ENCODE data around the gene KLHL20. TPM values are rescaled to one million over a fixed set of nuclear protein-coding genes. Genes with fewer than 3 reads are reported as not detected.
"Not testable (repeated sequence)": the region's sequence is repeated elsewhere in the genome, so short reads cannot be mapped to it uniquely, and the experiment has no call there.

Gene KLHL20
- total RNA-seq, 1 experiment from 2014 or later = 7.7 TPM

DNA sequence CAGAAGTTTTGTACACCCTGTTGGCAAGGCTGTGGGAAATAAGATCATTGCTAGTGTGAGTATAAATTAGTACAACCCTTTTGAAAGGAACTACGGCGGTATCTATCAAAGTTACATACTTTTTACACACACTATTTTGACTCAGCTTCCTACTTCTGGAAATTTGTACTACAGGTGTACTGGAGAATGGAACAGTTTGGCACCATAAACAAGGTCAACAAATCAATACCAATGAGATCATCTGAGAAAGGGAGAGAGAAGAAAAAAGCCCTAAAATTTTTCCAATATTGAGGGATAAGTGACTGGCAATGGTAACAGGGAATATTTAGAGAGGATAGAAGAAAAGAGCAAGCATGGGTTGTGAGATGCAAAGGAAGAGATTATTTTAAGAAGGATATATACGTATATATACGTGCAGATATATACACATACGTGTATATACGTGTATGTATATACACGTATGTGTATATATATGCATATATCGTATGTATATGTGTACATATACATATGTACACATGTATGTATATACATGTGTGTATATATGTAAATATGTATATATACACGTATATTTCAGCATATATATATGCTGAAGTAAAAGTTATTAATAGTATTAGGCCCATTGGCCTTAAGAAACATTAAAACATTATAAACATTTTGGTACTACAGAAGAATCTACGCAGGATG lies 27.6 kb downstream of the KLHL20 start:
- no peak for DNase-seq (ENCODE audit: low spot score)
- in situ Hi-C loops (cut with HindIII; ENCODE audit: low sequenced_read_pairs) = no loop called here

DNA sequence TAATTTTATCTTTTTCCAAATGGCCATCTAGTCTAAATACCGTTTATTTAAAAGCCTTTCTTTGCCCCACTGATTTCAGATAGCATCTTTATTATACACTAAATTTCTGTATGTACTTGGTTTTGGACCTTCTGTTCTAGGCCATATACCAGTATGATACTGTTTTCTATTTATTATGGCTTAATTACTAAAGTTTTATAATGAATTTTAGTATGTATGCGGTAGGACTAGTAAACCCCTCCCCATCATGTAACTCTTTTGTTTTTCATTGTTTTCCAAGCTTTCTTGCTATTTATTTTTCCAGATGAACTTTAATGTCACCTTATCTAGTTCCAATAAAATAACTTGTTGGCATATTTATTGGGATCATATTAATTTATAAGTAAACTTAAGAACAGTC lies 29.9 kb downstream of the KLHL20 start:
- in situ Hi-C loops (cut with HindIII; ENCODE audit: low sequenced_read_pairs) = no loop called here
- DNase-seq (ENCODE audit: low spot score) = no peak

DNA sequence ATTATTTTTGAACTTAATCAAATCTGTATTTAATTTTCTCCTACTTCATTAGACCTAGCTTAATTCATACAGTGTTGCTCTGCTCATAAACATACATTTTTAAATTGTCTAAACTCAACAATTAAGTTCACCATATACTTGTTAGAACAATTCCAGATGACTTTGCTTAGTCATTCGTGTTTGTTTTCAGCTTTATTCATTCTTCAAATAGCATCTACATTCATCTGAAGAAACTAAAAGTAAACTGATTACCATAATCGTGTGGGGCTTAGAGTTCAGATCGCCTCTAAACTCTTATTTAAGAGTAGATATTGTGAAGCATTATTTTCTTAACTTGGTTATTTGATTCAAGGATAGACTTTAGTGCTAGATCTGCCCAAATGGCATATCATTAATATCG lies 34.4 kb downstream of the KLHL20 start:
- no peak for DNase-seq (ENCODE audit: low spot score)
- in situ Hi-C loops (cut with HindIII; ENCODE audit: low sequenced_read_pairs) = no loop called here

DNA sequence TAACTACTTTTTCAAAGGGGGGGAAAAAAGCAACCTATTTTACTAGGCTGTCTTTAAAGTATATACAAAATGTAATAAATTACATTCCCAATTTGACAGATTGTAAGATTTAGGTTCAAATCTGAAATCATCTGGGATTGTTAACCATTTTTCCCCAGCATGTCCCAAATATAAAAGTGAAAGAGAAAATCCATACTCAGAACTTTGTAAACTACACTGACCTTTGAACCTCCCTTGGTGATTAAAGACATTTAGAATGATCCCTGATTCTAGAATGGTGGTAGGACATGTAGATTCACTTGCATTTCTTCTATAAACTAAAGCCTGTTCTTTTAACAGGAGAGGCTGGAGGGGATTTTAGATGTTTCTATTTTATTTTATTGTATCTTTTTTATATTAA lies 39.0 kb downstream of the KLHL20 start:
- DNase-seq (ENCODE audit: low spot score) = no peak
- in situ Hi-C loops (cut with HindIII; ENCODE audit: low sequenced_read_pairs) = no loop called here

DNA sequence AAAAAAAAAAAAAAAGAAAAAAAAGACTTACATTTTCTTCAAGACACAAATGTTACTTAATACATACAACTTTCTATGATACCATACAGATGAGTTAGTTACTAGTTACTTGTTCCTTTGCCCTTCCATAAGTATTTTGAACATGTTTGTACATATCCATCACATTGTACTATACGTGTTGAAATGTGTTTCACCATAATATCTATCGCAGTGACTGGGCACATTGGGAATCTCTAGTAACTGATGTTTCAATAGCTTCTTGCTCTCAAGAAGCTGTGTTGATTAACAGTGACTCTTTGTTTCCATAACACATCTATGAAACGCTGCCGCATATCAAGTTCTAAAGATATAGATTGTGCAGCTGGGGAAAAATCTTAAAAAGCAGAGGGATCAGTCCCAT lies 42.9 kb downstream of the KLHL20 start:
- no peak for DNase-seq (ENCODE audit: low spot score)
- in situ Hi-C loops (cut with HindIII; ENCODE audit: low sequenced_read_pairs) = no loop called here

DNA sequence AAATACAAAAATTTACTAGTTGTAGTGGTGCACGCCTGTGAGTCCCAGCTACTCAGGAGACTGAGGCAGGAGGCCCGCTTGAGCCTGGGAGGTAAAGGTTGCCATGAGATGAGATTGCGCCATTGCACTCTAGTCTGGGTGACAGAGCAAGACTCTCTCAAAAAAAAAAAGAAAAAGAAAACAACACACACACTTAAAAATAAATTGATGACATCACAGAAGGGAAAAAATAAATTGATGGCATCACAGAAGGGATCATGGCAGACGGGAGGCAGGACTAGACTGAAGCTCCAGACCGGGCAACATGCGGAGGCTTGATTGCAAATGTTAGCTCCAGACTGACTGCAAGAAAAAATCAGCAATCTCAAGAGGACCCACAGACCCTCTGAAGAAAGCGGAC lies 43.3 kb downstream of the KLHL20 start:
- no peak for DNase-seq (ENCODE audit: low spot score)
- in situ Hi-C loops (cut with HindIII; ENCODE audit: low sequenced_read_pairs) = no loop called here

DNA sequence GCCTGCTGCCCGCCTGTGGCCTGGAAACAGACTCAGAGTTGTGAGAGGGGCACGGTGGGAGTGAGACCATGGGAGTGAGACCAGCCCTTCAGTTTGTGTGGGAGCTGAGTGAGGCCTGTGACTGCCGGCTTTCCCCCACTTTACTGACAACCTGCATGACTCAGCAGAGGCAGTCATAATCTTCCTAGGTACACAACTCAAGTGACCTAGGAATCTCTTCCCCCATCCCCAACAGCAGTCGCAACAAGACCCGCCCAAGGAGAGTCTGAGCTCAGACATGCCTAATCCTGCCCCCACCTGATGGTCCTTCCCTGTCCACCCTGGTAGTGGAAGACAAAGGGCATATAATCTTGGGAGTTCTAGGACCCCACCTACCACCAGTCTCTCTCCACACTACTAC lies 44.2 kb downstream of the KLHL20 start:
- no peak for DNase-seq (ENCODE audit: low spot score)
- in situ Hi-C loops (cut with HindIII; ENCODE audit: low sequenced_read_pairs) = no loop called here

DNA sequence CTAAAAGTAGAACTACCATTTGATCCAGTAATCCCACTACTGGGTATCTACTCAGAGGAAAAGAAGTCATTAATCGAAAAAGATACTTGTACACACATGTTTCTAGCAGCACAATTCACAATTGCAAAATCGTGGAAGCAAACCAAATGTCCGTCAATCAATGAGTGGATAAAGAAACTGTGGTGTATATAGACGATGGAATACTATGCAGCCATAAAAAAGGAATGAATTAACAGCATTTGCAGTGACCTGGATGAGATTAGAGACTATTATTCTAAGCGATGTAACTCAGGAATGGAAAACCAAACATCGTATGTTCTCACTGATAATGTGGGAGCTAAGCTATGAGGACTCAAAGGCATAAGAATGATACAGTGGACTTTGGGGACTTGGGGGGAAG lies 49.5 kb downstream of the KLHL20 start:
- in situ Hi-C loops (cut with HindIII; ENCODE audit: low sequenced_read_pairs); DNase-seq (ENCODE audit: low spot score): not testable (repeated sequence)

DNA sequence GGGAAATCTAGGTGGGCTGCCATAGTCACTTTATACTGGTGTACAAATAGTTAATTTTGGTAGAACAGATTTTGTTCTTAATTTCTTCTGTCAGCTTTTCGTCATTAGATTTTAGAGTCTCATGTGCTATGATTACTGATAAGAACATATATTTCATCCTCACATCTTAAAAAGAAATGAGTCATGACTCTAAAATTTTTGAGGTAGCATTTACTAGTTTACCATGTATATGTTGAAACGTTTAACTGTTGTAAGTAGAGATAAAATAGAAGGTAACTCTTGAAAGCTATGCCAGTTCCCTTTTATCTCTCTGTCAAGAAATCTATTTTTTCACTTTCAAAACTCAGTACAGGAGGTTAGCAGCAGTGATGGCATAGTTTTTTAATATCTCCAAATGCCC lies 53.4 kb downstream of the KLHL20 start:
- DNase-seq (ENCODE audit: low spot score) = no peak
- in situ Hi-C loops (cut with HindIII; ENCODE audit: low sequenced_read_pairs) = no loop called here

DNA sequence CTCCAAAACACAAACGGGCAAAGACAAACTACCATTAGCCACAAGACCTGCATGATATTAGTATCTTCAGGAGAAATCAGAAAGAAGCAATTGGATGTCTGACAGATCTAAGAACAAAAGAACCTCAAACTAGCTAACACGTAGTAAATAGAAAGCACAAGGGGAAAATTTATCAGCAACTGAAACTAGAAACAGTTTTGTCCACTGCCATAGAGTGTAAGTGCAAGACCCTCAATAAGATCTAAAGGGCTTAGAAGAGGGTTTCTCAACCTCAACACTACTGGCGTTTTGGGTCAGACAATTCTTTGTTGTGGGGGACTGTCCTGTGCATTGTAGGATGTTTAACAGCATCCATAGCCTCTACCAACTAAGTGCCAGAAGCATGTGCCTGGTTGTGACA lies 54.0 kb downstream of the KLHL20 start:
- in situ Hi-C loops (cut with HindIII; ENCODE audit: low sequenced_read_pairs) = no loop called here

DNA sequence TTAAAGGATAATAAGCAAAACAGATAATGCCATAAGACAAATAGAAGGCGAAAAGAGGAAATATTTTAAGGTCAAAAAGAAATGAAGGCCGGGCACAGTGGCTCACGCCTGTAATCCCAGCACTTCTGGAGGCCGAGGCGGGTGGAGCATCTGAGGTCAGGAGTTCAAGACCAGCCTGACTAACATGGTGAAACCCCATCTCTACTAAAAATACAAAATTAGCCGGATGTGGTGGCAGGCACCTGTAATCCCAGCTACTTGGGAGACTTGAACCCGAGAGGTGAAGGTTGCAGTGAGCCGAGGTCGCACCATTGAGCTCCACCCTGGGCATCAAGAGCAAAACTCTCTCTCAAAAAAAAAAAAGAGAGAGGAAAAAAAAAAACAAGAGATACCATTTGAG lies 55.5 kb downstream of the KLHL20 start:
- in situ Hi-C loops (cut with HindIII; ENCODE audit: low sequenced_read_pairs); DNase-seq (ENCODE audit: low spot score): not testable (repeated sequence)

More for the DNA sequence above, 54.0 kb downstream of the KLHL20 start:
- no peak for DNase-seq (ENCODE audit: low spot score)

DNA sequence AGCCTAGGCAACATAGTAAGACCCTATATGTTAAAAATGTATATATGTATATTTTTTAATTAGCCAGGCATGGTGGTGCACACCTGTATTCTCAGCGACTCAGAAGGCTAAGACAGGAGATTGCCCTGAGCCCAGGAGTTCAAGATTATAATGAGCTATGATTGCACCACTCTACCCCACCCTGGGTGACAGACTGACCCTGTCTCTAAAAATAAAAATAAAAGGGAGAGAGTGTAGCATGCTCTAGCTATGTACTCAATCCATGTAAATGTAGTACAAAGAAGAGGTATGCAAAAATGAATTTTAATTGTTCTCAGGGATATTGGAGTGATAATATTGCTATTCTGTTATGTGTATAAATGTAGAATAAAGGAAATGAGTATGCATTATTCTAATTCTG lies 56.8 kb downstream of the KLHL20 start:
- DNase-seq (ENCODE audit: low spot score) = no peak
- in situ Hi-C loops (cut with HindIII; ENCODE audit: low sequenced_read_pairs) = no loop called here

DNA sequence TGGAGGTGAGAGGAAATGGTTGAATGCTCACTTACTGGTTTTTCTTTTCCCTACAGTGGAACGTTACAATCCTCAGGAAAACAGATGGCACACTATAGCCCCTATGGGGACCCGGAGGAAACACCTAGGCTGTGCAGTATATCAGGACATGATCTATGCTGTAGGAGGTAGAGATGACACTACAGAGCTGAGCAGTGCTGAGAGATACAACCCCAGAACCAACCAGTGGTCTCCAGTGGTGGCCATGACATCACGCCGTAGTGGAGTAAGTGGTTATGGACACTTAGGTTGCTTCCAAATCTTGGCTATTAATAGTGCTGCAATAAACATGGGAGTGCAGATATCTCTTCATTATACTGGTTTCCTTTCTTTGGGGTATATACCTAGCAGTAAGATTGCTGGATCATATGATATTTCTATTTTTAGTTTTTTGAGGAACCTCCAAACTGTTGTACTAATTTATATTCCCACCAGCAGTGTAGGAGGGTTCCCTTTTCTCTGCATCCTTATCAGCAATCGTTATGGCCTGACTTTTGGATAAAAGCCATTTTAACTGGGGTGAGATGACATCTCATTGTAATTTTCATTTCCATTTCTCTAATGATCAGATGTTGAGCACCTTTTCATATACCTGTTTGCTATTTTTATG lies 60.9 kb downstream of the KLHL20 start:
- in situ Hi-C loops (cut with HindIII; ENCODE audit: low sequenced_read_pairs) = no loop called here
- no peak for DNase-seq (ENCODE audit: low spot score)

DNA sequence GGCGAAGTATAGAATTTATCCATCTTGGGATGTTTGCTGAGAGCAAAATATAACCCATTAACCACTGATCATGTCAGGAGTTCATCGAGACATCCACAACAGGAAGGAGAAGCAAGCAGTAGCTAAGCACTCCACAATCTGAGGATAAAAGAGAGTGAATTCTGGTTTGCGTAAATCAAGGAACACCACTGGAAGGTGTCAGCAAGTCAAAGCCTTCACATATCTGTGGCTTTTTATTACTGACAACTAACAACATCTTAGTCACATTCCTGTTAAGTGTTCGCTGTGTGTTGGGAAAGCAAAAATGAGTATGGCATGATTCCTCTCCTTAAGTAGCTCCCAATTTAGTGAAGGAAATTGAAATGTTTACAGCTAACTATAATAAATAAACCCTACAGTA lies 65.2 kb downstream of the KLHL20 start:
- in situ Hi-C loops (cut with HindIII; ENCODE audit: low sequenced_read_pairs) = no loop called here
- no peak for DNase-seq (ENCODE audit: low spot score)

DNA sequence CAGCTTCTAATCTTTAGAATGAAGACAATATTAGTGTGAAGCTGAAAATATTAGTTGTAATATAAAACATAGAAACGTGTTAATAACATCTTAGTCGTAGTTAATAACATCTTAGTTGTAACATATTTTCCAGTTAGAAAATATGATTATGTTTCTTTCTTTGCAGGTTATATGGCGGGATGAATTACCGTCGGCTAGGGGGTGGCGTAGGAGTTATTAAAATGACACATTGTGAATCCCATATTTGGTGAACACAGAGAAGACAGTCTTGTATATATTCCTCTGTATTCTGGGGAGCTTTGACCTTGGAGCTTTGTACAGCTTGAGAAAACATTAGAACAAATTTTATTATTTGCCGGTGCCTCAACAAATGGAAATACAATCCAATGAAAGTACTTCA lies 70.2 kb downstream of the KLHL20 start:
- no peak for DNase-seq (ENCODE audit: low spot score)
- in situ Hi-C loops (cut with HindIII; ENCODE audit: low sequenced_read_pairs) = no loop called here

DNA sequence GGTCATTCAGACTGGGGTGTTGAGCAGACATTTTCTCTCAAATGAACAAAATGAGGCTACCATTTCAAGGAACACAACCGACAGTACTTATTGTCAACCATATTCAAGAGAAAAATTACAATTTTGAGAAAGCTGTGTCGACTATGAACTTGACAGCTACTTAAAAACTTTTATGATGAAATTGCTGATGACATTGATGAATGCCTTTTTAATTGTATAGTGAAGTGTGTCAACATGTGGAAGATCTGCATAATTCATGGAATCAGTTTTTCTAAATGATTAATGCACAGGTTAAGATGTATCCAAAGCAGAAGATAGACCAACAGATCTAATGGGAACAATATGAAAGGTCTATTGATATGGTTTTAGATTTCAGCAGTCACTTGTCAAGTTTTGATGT lies 75.1 kb downstream of the KLHL20 start:
- in situ Hi-C loops (cut with HindIII; ENCODE audit: low sequenced_read_pairs) = no loop called here
- no peak for DNase-seq (ENCODE audit: low spot score)

DNA sequence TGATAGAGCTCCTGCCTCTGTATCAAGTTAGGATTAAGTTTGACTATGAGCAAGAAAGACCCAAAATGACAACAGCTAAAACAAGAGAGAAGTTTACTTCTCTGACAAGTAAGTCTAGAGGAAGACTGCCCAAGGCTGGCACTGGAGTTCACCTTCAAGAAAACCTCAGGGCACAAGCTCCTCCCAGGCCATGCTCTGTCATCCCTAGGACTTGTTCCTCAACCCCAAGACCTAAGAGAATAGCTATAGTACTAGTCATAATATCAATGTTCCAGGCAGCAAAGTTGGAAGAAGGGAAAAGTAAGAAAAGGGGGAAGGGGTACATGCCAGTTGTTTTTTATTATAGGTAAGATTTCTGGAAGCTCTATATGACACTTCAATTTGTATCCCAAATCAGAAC lies 83.3 kb downstream of the KLHL20 start:
- no peak for DNase-seq (ENCODE audit: low spot score)
- in situ Hi-C loops (cut with HindIII; ENCODE audit: low sequenced_read_pairs) = no loop called here

DNA sequence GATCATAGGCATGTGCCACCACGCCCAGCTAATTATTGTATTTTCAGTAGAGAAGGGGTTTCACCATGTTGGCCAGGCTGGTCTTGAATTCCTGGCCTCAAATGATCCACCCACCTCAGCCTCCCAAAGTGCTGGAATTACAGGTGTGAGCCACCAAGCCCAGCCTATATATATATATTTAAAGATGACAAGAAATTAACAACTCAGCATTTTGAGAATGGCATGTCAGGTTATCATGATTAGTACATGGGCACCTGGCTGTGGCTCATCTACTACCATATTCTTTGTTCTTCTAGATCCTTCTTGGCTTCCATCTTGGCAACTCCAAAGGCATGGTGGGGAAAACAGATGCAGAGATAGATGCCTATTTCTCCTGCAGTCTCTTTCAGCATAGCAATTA lies 85.2 kb downstream of the KLHL20 start:
- DNase-seq (ENCODE audit: low spot score); in situ Hi-C loops (cut with HindIII; ENCODE audit: low sequenced_read_pairs): not testable (repeated sequence)

DNA sequence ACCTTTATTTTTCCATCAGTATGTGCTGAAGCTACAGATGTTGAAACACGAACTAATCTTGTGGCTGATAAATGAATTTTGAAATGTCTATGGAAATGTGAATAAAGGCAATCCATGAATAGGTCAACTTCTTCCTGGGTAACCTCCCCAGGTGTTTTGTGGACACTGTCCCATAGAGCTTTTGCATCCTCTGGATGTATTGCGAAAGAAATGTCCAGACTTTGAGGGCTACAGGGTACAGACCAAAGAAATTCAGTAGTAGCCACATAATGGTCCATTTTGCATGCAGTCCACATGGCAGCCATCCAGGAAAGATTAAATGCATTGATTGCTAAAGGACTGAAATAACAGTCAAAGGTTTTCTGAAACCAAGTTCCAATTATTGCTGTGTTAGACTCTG lies 88.2 kb downstream of the KLHL20 start:
- no peak for DNase-seq (ENCODE audit: low spot score)
- in situ Hi-C loops (cut with HindIII; ENCODE audit: low sequenced_read_pairs) = no loop called here

DNA sequence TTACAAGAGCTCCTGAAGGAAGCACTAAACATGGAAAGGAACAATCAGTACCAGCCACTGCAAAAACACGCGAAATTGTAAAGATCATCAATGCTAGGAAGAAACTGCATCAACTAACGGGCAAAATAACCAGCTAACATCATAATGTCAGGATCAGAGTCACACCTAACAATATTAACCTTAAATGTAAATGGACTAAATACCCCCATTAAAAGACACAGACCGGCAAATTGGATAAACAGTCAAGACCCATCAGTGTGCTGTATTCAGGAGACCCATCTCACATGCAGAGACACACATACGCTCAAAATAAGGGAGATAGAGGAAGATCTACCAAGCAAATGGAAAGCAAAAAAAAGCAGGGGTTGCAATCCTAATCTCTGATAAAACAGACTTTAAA lies 98.9 kb downstream of the KLHL20 start:
- in situ Hi-C loops (cut with HindIII; ENCODE audit: low sequenced_read_pairs) = not testable (repeated sequence)

DNA sequence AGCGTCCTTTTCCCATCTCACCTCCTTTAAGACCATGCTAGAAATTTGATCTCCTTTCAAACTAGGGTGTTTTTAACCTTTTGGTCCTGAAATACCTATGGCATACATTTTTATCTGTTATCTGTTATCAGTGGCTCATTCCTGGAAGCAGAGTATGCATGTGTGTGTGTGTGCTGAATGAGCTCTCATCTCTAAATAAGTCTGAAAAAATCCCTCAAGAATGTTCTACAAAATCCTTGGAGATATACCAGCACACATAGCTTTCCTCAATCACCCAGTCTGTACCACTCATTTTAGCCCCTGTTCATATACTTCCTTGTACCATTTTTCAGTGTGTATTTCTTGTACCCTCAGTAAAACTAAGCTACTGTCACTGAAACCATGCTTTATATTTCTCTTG lies 103.7 kb downstream of the KLHL20 start:
- DNase-seq (ENCODE audit: low spot score) = no peak
- in situ Hi-C loops (cut with HindIII; ENCODE audit: low sequenced_read_pairs) = no loop called here

More for the DNA sequence above, 98.9 kb downstream of the KLHL20 start:
- DNase-seq (ENCODE audit: low spot score) = not testable (repeated sequence)
